GM21423 (cell line): ENCODE measurements around the gene NANS.
"Not testable (repeated sequence)": the region's sequence is repeated elsewhere in the genome, so short reads cannot be mapped to it uniquely, and the experiment has no call there.

Experiments used
- ATAC-seq: cut with Tn5 transposase; IDR thresholded peaks from one replicate; pipeline ENCODE4 v1.9.1; 2021; ENCODE audit warnings: mild to moderate bottlenecking, moderate library complexity; ENCODE audit not compliant: unreplicated experiment

NANS gene

GRCh38 chr9:98056269-98057137 is at the start of gene NANS:
NANS (plus strand) TSS chr9:98056732; CDS start chr9:98056809, 77 bp downstream.
- ATAC-seq, result peak; percentile 96

GRCh38 chr9:98007251-98007928 is 49.1 kb upstream of the NANS start:
- no peak for ATAC-seq

GRCh38 chr9:98008764-98009163 is 47.8 kb upstream of the NANS start:
- no peak for ATAC-seq

- no peak for ATAC-seq
Observed at GRCh38 chr9:98009437-98009836, 47.1 kb upstream of the NANS start.

- ATAC-seq, result no peak
Observed at GRCh38 chr9:98009936-98010335, 46.6 kb upstream of the NANS start.

- peak; percentile 90 for ATAC-seq
Observed at GRCh38 chr9:98010445-98010844, 46.1 kb upstream of the NANS start.

- ATAC-seq, result no peak
Observed at GRCh38 chr9:98011122-98011521, 45.4 kb upstream of the NANS start.

- no peak for ATAC-seq
Observed at GRCh38 chr9:98016137-98016680, 40.3 kb upstream of the NANS start.

GRCh38 chr9:98017306-98017705 is 39.2 kb upstream of the NANS start:
- no peak for ATAC-seq

- ATAC-seq, result no peak
Observed at GRCh38 chr9:98018347-98018746, 38.2 kb upstream of the NANS start.

- no peak for ATAC-seq
Observed at GRCh38 chr9:98019098-98019497, 37.4 kb upstream of the NANS start.

GRCh38 chr9:98019869-98020268 is 36.7 kb upstream of the NANS start:
- ATAC-seq, result not testable (repeated sequence)

- ATAC-seq, result no peak
Observed at GRCh38 chr9:98020476-98021145, 35.9 kb upstream of the NANS start.

- no peak for ATAC-seq
Observed at GRCh38 chr9:98021306-98022040, 35.1 kb upstream of the NANS start.

- no peak for ATAC-seq
Observed at GRCh38 chr9:98022447-98022846, 34.1 kb upstream of the NANS start.

GRCh38 chr9:98024702-98025101 is 31.8 kb upstream of the NANS start:
- no peak for ATAC-seq

- ATAC-seq, result no peak
Observed at GRCh38 chr9:98031169-98031568, 25.4 kb upstream of the NANS start.

GRCh38 chr9:98031935-98032334 is 24.6 kb upstream of the NANS start:
- ATAC-seq, result no peak

- ATAC-seq, result peak; percentile 67
Observed at GRCh38 chr9:98034593-98035546, 21.7 kb upstream of the NANS start.

GRCh38 chr9:98037357-98037756 is 19.2 kb upstream of the NANS start:
- no peak for ATAC-seq
